ENCODE results near the gene ZNF205. TPM values are rescaled to one million over a fixed set of nuclear protein-coding genes. Genes with fewer than 3 reads are reported as not detected.

ZNF205 gene
- total RNA-seq, 1 donor, result 4.8 TPM

- DNase-seq (ENCODE audit: low read depth in 2 of 3, low spot score in 2 of 3), result no peak
Observed at GRCh38 chr16:3084491-3084890, 27.9 kb upstream of the ZNF205 start.

DNA sequence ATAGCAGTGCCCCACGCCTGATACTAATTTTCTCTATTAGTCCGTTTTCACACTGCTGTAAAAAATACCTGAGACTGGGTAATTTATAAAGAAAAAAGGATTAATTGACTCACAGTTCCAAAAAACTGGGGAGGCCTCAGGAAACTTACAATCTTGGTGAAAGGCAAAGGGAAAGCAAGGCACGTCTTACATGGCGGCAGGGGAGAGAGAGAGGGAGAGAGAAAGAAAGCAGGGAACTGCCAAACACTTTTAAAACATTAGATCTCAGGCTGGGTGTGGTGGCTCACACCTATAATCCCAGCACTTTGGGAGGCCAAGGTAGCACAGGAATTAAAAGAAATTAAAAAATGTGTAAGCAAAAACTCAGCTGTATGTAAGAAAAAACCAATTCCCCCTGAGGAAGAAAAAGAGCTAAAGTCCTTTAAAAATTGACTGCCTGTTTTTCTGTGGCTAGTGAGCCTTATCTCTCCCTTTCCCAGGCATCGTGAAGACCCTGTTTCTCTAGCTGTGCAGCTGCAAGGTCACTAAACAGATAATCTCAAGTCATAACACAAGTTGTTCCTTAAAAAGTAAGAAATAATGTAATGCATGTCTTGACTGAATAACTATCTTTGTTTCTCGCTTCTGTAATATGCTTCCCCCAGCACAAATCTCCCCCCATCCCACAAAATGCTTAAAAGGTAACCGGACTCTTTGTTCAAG is 27.3 kb upstream of the ZNF205 start:
- DNase-seq (ENCODE audit: low read depth in 2 of 3, low spot score in 2 of 3), result no peak

DNA sequence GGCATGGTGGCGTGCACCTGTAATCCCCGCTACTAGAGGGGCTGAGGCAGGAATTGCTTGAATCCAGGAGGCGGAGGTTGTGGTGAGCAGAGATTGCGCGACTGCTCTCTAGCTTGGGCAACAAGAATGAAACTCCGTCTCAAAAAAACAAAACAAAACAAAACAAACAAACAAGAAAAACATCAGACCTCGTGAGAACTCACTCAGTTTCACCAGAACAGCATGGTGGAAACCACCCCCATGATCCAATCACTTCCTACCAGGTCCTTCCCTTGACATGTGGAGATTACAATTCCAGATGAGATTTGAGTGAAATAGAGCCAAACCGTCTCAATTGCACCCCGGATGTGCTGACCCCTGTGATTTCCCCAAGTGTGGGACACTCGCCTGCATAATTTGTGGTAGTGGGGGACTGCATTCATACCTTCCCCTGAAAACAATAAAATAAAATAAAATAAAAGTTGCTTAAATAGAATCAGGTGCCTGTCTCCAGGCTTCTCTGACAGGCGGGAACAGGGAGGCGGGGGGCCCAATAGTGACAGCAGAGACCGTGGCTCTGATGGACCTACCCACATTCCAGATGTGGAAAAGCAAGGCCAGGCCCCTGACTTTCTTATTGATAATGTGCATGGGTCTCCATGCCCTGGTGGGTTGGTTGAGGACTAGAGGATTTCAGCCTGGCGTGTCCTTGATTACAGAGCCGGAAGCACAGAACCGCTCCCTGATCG is 26.4 kb upstream of the ZNF205 start:
- no peak for DNase-seq (ENCODE audit: low read depth in 2 of 3, low spot score in 2 of 3)

GRCh38 chr16:3086596-3087242 is 25.7 kb upstream of the ZNF205 start:
- DNase-seq (ENCODE audit: low read depth in 2 of 3, low spot score in 2 of 3), result peak in 2 of 3 donors; percentile 58 to 62

DNA sequence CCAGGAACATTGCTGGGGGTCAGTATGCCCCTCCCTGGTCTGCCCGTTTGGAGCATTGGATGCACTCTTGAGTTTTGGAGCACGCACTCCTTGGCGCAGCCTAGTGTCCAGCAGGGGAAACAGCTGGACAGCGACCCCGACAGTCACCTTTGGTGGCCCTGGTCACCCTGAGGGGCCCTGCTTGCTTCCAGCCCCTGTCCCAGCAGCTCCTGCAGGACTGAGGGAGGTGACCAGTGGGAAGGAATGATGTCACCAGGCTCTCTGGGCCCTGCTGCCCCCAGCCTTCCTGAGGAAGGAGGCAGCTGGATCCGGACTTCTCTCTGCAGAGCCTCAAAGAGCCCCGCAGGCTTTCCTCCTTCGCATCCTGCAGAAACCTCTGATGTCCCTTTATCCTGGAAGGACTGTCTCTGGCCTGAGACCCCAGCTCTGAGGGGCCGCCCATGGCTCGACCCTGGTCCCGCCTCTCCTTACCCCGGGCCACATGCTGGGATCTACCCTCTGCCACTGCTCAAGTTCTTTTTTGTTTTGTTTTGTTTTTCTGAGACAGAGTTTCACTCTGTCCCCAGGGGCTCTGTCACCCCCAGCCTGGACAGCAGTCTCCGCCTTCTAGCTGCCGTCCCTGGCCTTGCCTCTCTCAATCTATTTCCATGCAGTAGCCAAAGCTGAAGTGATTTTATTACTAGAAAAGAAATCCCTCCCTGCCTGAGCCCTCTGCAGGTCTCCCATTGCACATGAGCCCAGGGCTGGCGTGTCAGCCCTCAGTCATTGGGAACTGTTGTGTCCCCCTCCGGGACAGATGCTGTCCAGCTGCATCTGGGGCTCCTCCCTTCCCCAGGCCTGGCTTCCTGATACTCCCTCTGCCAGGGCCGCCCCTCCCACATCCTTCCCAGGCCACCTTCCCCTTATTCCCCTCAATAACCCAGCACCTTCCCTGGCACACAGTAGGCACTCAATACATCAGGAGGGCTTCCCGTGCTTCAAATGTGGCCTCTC is 24.8 kb upstream of the ZNF205 start:
- peak in 1 of 3 donors; percentile 9 for DNase-seq (ENCODE audit: low read depth in 2 of 3, low spot score in 2 of 3)

DNA sequence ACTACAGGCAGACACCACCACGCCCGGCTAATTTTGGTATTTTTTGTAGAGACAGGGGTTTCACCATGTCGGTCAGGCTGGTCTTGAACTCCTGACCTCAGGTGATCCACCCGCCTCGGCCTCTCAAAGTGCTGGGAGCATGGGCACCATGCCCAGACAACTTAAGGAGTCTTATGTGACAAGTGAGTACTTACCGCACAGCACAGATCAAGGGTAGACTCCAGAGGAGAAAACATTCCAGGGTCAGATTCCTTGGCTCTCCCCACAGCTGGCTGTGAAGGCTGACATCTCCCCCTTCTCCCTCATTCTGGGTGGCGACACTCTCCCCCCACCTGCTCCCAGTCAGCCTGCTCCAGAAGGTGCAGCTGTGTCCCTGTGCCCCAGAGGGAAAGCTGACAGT is 23.9 kb upstream of the ZNF205 start:
- no peak for DNase-seq (ENCODE audit: low read depth in 2 of 3, low spot score in 2 of 3)

GRCh38 chr16:3088925-3089716 is 23.3 kb upstream of the ZNF205 start:
- no peak for DNase-seq (ENCODE audit: low read depth in 2 of 3, low spot score in 2 of 3)

GRCh38 chr16:3089717-3090592 is 22.4 kb upstream of the ZNF205 start:
- DNase-seq (ENCODE audit: low read depth in 2 of 3, low spot score in 2 of 3), result no peak

DNA sequence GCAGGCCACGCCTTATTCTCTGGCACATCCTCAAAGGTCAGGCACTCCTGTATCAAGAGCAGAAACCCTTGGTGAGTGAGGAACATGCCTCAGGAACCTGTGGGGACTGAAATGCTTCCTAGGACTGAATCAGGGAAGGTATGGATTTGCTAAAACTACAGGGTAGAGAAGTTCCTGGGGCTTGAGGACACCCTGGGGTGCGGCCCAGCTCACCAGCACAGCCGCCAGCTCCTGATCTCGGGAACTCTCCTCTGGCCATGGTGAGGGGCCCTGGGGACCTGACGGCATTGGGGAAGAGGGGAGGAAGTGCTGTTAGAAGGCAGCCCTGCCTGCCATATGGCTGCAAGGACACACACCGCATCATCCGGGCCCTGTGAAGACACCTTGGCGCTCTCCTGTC is 20.8 kb upstream of the ZNF205 start:
- DNase-seq (ENCODE audit: low read depth in 2 of 3, low spot score in 2 of 3), result no peak

- no peak for DNase-seq (ENCODE audit: low read depth in 2 of 3, low spot score in 2 of 3)
Observed at GRCh38 chr16:3092501-3092941, 19.9 kb upstream of the ZNF205 start.

GRCh38 chr16:3094289-3095027 is 17.9 kb upstream of the ZNF205 start:
- DNase-seq (ENCODE audit: low read depth in 2 of 3, low spot score in 2 of 3), result peak; percentile 49 to 77 (median 50)

- DNase-seq (ENCODE audit: low read depth in 2 of 3, low spot score in 2 of 3), result peak in 2 of 3 donors; percentile 81 to 84
Observed at GRCh38 chr16:3095869-3096268, 16.5 kb upstream of the ZNF205 start.

DNA sequence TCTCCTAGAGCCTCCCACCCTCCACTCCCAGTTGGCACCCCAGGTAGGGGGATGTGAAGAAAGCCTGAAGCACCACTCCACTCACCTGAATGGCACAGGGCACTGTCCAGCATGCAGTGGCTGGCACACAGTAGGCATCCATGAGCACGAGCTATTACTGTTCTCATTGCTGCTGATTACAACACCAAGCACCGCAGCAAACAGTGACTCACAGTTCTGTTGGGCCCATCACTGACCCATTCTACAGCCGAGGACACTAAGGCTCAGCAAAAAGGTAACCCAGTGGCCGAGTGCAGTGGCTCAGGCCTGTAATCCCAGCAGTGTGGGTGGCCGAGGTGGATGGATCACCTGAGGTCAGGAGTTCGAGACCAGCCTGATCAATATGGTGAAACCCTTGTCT is 16.0 kb upstream of the ZNF205 start:
- no peak for DNase-seq (ENCODE audit: low read depth in 2 of 3, low spot score in 2 of 3)

- no peak for DNase-seq (ENCODE audit: low read depth in 2 of 3, low spot score in 2 of 3)
Observed at GRCh38 chr16:3097266-3097665, 15.1 kb upstream of the ZNF205 start.

DNA sequence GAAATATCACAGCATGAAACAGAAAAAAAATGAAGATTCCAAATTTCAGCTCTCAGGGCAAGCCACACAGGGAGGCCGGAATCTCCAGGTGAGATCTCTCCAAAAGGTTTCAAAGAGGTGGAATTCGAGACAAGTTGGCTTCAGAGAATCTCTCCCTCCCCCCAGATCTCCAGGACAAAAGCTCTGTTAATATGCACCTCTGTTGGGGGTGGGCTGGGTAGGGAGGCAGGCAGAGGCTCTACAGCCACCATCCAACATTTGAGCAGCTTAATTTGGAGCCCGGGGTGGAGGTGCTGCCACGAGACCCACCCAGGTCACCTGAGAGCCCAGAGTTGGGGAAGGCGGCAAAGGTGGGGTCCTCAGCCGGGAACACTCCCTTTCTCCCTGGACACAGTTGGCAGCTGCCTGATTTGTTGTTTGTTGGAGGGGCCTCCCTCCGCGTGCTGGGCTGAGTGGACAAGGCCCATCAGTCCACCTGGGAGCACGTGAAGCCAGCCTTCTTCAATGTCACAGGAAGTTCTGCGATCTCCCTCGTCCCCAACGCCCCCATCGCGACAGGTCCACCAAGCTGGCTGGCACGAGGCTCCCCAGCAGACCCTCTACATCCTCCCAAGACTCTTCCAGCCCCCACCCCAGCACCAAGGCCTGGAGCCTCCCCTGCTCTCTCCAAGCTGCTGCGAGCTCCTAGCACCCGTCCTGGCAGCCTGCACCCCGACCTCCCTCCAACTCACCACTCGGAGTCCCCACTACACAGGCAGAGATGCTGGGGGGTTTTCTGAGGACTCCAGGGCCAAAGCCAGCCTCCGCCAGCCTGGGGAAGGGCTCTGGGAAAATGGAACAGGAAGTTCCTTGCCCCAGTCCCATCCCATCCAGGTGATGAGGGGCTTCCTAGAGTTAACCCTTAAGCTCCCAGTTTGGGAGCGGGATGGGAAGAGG is 13.7 kb upstream of the ZNF205 start, which contains the start of gene ZSCAN10:
TSS of gene ZSCAN10 (minus strand) at position 836 of the 936 bp plus-strand sequence. CDS start 6,357 bp downstream, outside the sequence.
- no peak for DNase-seq (ENCODE audit: low read depth in 2 of 3, low spot score in 2 of 3)

DNA sequence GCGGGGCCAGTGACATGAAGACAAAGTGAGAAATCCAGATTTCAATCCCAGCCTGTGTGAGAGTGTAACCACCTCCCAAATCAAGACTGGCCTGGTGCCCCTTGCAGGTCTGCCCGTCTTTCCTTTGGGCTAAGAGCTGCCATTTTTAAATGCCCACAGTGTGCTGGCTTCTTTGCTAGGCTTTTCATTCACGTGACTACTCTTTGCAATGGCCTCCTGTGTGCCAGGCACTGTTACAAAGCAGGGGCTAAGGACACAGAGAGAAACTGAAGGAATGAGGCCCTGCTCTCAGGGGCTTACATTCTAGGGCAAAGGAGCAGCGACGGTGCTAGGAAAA is 13.0 kb upstream of the ZNF205 start:
- no peak for DNase-seq (ENCODE audit: low read depth in 2 of 3, low spot score in 2 of 3)

Data from hematopoietic multipotent progenitor cell (in vitro differentiated cells).